ENCODE results near the gene POLR3G.

DNA sequence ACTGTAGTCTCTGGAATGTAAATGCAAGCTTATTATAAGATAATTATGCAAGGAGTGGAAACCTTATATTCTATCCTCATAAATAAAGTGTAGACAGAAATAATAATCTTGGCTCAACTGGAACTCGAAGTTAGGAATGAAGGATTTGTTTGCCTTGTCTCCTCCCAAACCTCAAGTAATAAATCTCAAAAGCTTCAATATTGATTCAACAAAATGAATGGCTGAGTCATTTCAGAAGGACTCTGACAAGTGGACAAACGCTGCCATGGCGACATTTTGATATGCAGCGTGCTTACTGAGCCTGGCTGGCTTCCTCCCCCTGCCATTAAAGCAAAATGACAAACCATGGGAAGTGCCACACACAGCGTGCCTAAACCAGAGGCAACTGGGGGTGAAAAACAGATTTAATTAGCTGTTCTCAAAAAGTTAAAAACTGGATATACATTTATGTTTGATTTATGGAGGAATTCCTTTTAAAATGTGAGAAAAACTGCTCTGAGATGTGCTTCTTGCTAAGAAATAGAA lies 73.5 kb downstream of the POLR3G start:
- TF ChIP-seq, protein P1, sequence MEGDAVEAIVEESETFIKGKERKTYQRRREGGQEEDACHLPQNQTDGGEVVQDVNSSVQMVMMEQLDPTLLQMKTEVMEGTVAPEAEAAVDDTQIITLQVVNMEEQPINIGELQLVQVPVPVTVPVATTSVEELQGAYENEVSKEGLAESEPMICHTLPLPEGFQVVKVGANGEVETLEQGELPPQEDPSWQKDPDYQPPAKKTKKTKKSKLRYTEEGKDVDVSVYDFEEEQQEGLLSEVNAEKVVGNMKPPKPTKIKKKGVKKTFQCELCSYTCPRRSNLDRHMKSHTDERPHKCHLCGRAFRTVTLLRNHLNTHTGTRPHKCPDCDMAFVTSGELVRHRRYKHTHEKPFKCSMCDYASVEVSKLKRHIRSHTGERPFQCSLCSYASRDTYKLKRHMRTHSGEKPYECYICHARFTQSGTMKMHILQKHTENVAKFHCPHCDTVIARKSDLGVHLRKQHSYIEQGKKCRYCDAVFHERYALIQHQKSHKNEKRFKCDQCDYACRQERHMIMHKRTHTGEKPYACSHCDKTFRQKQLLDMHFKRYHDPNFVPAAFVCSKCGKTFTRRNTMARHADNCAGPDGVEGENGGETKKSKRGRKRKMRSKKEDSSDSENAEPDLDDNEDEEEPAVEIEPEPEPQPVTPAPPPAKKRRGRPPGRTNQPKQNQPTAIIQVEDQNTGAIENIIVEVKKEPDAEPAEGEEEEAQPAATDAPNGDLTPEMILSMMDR (IDR thresholded peaks at IDR 0.05) = no peak
- TF ChIP-seq POLR2A (IDR thresholded peaks at IDR 0.05) = no peak
- no peak for TF ChIP-seq EP300 (IDR thresholded peaks at IDR 0.05)
- no peak for TF ChIP-seq POLR2AphosphoS5 (IDR thresholded peaks at IDR 0.05)
